Osteoblast (primary cell): ENCODE measurements around the gene NOL7. TPM values are rescaled to one million over a fixed set of nuclear protein-coding genes. Genes with fewer than 3 reads are reported as not detected.

Experiments
- DNase-seq: peaks from one replicate; pipeline ENCODE4 v3.0.0; 2011; ENCODE audit warnings: low spot score, mixed read lengths; ENCODE audit not compliant: insufficient read length; ENCODE audit errors: missing footprints
- H2AFZ ChIP-seq: 2 replicates; pipeline ENCODE4 v1.6.0; 2011; ENCODE audit warnings: mild to moderate bottlenecking, low read length
- H3K27ac ChIP-seq: 2 replicates; pipeline ENCODE4 v1.5.1; 2011; ENCODE audit warnings: mild to moderate bottlenecking, low read depth, low read length, moderate library complexity
- H3K27me3 ChIP-seq: 2 replicates; pipeline ENCODE4 v1.6.0; 2012; ENCODE audit warnings: mild to moderate bottlenecking, control low read depth, inconsistent platforms, low read length, moderate library complexity; ENCODE audit not compliant: insufficient read depth
- H3K36me3 ChIP-seq: 2 replicates; pipeline ENCODE4 v1.5.1; 2011; ENCODE audit warnings: mild to moderate bottlenecking, low read length, control low read depth, moderate library complexity; ENCODE audit not compliant: insufficient read depth
- H3K4me1 ChIP-seq: 2 replicates; pipeline ENCODE4 v1.5.1; 2011; ENCODE audit warnings: mild to moderate bottlenecking, low read length, control low read depth, moderate library complexity; ENCODE audit not compliant: insufficient read depth
- H3K4me2 ChIP-seq: 2 replicates; pipeline ENCODE4 v1.6.0; 2011; ENCODE audit warnings: mild to moderate bottlenecking, low read length; ENCODE audit not compliant: insufficient read depth
- H3K4me3 ChIP-seq: fragments of 200-600 bp; sonication (generic); 3 replicates; pipeline ENCODE4 v1.5.1; 2012; ENCODE audit warnings: mild to moderate bottlenecking, low read length, inconsistent platforms; ENCODE audit not compliant: insufficient read depth
- H3K79me2 ChIP-seq: 2 replicates; pipeline ENCODE4 v1.6.0; 2012; ENCODE audit warnings: mild to moderate bottlenecking, low read length, control low read depth, inconsistent platforms; ENCODE audit not compliant: insufficient read depth
- H3K9me3 ChIP-seq: 2 replicates; pipeline ENCODE4 v1.5.1; 2011; ENCODE audit warnings: low read depth, low read length, control low read depth
- H4K20me1 ChIP-seq: 2 replicates; pipeline ENCODE4 v1.6.0; 2012; ENCODE audit warnings: mild to moderate bottlenecking, low read length, control low read depth; ENCODE audit not compliant: insufficient read depth
- total RNA-seq: library from RNA; depleted of rRNA; stranded (reverse); fragments of >200 nt; gene quantifications from 2 replicates; pipeline ENCODE4 v1.2.3, GENCODE V29; 2012
- TF ChIP-seq, protein P1 (sequence below): IDR thresholded peaks from 2 replicates; pipeline ENCODE4 v1.5.1; 2011; ENCODE audit warnings: mild to moderate bottlenecking, low read depth, low read length, moderate library complexity; ENCODE audit errors: extremely low read depth

NOL7 gene
- total RNA-seq, 1 donor: 44.9 TPM

- Histone ChIP-seq H3K9me3 (no peaks in the 10 kb centered on the region), H4K20me1 (no peaks in the 10 kb centered on the region), H2AFZ (no peak overlapping the region), H3K79me2 (no peaks in the 10 kb centered on the region), H3K36me3 (peaks cover 15% of the 10 kb centered on the region), H3K27ac (no peak overlapping the region), H3K4me2 (no peak overlapping the region), H3K4me1 (no peaks in the 10 kb centered on the region), H3K27me3 (no peaks in the 10 kb centered on the region), H3K4me3 (no peak overlapping the region)
- DNase-seq: no peak
- TF ChIP-seq, protein P1, sequence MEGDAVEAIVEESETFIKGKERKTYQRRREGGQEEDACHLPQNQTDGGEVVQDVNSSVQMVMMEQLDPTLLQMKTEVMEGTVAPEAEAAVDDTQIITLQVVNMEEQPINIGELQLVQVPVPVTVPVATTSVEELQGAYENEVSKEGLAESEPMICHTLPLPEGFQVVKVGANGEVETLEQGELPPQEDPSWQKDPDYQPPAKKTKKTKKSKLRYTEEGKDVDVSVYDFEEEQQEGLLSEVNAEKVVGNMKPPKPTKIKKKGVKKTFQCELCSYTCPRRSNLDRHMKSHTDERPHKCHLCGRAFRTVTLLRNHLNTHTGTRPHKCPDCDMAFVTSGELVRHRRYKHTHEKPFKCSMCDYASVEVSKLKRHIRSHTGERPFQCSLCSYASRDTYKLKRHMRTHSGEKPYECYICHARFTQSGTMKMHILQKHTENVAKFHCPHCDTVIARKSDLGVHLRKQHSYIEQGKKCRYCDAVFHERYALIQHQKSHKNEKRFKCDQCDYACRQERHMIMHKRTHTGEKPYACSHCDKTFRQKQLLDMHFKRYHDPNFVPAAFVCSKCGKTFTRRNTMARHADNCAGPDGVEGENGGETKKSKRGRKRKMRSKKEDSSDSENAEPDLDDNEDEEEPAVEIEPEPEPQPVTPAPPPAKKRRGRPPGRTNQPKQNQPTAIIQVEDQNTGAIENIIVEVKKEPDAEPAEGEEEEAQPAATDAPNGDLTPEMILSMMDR: no peak
Measured at GRCh38 chr6:13605634-13606033, 9.5 kb upstream of the NOL7 start.

- TF ChIP-seq, protein P1: no peak
- peaks cover 3% of the 10 kb centered on the region for H4K20me1 ChIP-seq
- no peak overlapping the region for H3K27ac ChIP-seq
- peaks cover 25% of the 10 kb centered on the region for H3K4me1 ChIP-seq
- peak overlapping the region; percentile 39 for H2AFZ ChIP-seq
- no peaks in the 10 kb centered on the region for H3K27me3 ChIP-seq
- no peaks in the 10 kb centered on the region for H3K9me3 ChIP-seq
- peak overlapping the region; percentile 26 for H3K4me3 ChIP-seq
- H3K36me3 ChIP-seq: peaks cover 3% of the 10 kb centered on the region
- peaks cover 11% of the 10 kb centered on the region for H3K79me2 ChIP-seq
- DNase-seq: no peak
- peak overlapping the region; percentile 7 for H3K4me2 ChIP-seq
Measured at GRCh38 chr6:13611715-13612114, 3.4 kb upstream of the NOL7 start.

DNA sequence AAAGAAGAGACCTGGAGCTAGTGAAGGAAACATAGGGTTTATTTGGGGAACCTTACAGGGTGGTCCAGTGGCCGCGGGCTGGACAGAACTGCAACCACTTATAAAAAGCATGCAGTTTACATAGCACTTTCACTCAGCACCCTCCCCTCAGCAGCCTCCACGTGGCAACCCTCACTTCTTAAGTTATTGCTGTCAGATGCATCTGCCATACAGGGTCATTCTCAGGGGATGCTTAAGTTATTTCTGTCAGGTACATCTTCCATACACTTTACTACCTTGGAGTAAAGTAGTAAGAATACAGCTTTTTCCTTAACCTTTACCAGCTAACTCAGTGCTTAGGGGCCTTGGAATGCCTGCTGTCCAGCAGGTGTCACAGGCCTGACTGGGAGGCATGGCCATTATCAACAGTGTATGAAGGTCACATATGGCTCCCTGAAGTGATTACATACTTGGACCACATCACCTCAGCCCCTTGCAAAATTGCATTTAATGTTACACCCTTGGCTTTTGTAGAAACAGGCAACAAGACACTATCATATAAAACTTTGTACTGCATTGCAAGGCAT lies 2.0 kb upstream of the NOL7 start:
- Histone ChIP-seq H3K4me3 (no peak overlapping the region), H3K27ac (no peak overlapping the region), H3K4me1 (peaks cover 32% of the 10 kb centered on the region), H3K9me3 (no peaks in the 10 kb centered on the region), H3K27me3 (no peaks in the 10 kb centered on the region), H4K20me1 (peaks cover 10% of the 10 kb centered on the region), H2AFZ (no peak overlapping the region), H3K36me3 (peaks cover 16% of the 10 kb centered on the region), H3K79me2 (peaks cover 24% of the 10 kb centered on the region), H3K4me2 (peak overlapping the region; percentile 81)
- TF ChIP-seq, protein P1: no peak
- no peak for DNase-seq

- Histone ChIP-seq H3K27me3 (no peaks in the 10 kb centered on the region), H3K79me2 (peaks cover 32% of the 10 kb centered on the region), H3K36me3 (peaks cover 26% of the 10 kb centered on the region), H3K4me2 (peak overlapping the region; percentile 81), H3K4me3 (peak overlapping the region; percentile 99), H3K9me3 (no peaks in the 10 kb centered on the region), H4K20me1 (peaks cover 14% of the 10 kb centered on the region), H3K27ac (peak overlapping the region; percentile 98), H2AFZ (peak overlapping the region; percentile 95), H3K4me1 (peaks cover 32% of the 10 kb centered on the region)
- TF ChIP-seq, protein P1: no peak
- DNase-seq: no peak
Measured at GRCh38 chr6:13614126-13614925, 809 bp upstream of the NOL7 start.
